Left lung (tissue), 10 donors: ENCODE data around the gene STMN1. TPM values are rescaled to one million over a fixed set of nuclear protein-coding genes. Genes with fewer than 3 reads are reported as not detected.

Source experiments
- ATAC-seq: fragments of 200-7000 bp; cut with Tn5 transposase; one replicate; pipeline ENCODE4 v1.9.1; 2020; ENCODE audit warnings: moderate library complexity
- DNase-seq, 4 donors: peaks; one replicate each; pipeline ENCODE4 v3.0.0-alpha.2; 2013 to 2020
- H3K27ac ChIP-seq, 2 donors: fragments of 200-600 bp; sonication (generic) in 1 of 2; one replicate each; pipeline versions ENCODE4 v1.5.0 to v1.8.0; 2020 to 2021
- H3K27me3 ChIP-seq, 2 donors: fragments of 200-600 bp; sonication (generic) in 1 of 2; one replicate each; pipeline versions ENCODE4 v1.5.0 to v1.8.0; 2020 to 2021
- H3K36me3 ChIP-seq, 2 donors: fragments of 200-600 bp; sonication (generic) in 1 of 2; one replicate each; pipeline versions ENCODE4 v1.5.0 to v1.8.0; 2020 to 2021
- H3K4me1 ChIP-seq, 2 donors: fragments of 200-600 bp; one replicate each; pipeline ENCODE4 v1.8.0; 2021
- H3K4me3 ChIP-seq, 2 donors: fragments of 200-600 bp; sonication (generic) in 1 of 2; one replicate each; pipeline versions ENCODE4 v1.5.0 to v1.8.0; 2020 to 2021; ENCODE audit warnings: mild to moderate bottlenecking in 1 of 2
- H3K9me3 ChIP-seq, 2 donors: fragments of 200-600 bp; sonication (generic) in 1 of 2; one replicate each; pipeline versions ENCODE4 v1.5.0 to v1.8.0; 2020 to 2021
- intact Hi-C, 2 donors: fragments of 100-400 bp; cut with DNase I; formaldehyde crosslinking; loops; one replicate each; pipeline versions ENCODE4 v1.11.2 to v1.14.2; 2022
- polyA plus RNA-seq, 6 donors: library from polyadenylated mRNA; unstranded; fragments of 120-200 nt; gene quantifications; one replicate each; pipeline ENCODE4 v1.2.1, GENCODE V29; 2013; ENCODE audit not compliant: insufficient read length in 6 of 6
- total RNA-seq, 2 donors: library from RNA; stranded (reverse); fragmentation: NEBNext Ultra II Directional; extraction: Animal tissue kit (Norgen Biotek cat#: 25700); gene quantifications; one replicate each; pipeline ENCODE4 v1.2.1, GENCODE V29; 2021
- TF ChIP-seq, protein P1 (sequence below), 2 donors: fragments of 200-600 bp; sonication (generic) in 1 of 2; IDR thresholded peaks; one replicate each; pipeline versions ENCODE4 v1.5.0 to v1.8.0; 2021; ENCODE audit warnings: antibody characterized with exemption in 2 of 2
- donor health status: DM: no; HTN: yes; CAD: no.
- donor health status: DM: no; HTN: no; CAD: no.

Gene STMN1
- total and polyA plus RNA-seq, 8 donors: 50.7 to 1,392 (median 917) TPM

DNA sequence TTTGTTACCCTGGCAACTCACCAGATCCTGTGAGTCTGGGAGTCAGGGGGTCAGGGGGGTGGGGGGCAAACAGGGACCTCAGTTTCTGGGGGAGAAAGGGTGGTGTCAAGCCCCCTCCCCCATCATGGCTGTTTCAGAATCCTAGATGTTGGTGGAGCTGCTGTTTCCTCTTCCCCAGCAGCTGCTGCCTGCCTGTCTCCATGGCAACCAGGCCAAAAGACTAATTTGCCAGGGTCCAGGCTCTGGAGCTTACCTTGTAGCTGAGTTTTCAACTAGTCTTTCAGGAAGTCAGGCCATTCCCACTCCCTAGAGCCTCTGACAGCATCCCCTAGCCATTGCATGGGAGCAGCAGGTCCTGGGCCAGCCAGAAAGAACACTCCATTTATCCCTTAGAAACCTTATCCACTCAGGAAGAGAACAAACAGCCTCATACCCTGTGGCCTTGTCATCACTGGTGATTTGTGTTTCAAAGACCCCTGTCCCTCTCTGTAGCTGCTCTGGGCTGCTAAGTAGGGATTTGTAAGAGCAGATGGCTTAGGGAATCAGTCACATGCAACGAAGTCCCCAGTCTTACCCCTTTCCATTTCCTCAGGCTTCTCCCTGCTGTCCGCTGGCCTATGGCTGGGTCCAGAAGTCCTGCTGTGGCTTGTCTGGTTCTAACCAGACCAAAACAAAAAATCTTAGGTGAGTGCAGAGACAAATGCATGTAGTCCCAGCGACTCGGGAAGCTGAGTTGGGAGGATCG is 21.5 kb upstream of the STMN1 start:
- intact Hi-C loops: no loop called here
- TF ChIP-seq, protein P1, sequence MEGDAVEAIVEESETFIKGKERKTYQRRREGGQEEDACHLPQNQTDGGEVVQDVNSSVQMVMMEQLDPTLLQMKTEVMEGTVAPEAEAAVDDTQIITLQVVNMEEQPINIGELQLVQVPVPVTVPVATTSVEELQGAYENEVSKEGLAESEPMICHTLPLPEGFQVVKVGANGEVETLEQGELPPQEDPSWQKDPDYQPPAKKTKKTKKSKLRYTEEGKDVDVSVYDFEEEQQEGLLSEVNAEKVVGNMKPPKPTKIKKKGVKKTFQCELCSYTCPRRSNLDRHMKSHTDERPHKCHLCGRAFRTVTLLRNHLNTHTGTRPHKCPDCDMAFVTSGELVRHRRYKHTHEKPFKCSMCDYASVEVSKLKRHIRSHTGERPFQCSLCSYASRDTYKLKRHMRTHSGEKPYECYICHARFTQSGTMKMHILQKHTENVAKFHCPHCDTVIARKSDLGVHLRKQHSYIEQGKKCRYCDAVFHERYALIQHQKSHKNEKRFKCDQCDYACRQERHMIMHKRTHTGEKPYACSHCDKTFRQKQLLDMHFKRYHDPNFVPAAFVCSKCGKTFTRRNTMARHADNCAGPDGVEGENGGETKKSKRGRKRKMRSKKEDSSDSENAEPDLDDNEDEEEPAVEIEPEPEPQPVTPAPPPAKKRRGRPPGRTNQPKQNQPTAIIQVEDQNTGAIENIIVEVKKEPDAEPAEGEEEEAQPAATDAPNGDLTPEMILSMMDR (IDR thresholded peaks at IDR 0.05): no peak
- peaks cover 4 to 19% of the 10 kb centered on the region in 2 donors for H3K4me1 ChIP-seq
- no peaks in the 10 kb centered on the region for H3K36me3 ChIP-seq
- DNase-seq: peak in 1 of 4 donors; percentile 37
- no peak overlapping the region for H3K4me3 ChIP-seq
- H3K9me3 ChIP-seq: no peaks in the 10 kb centered on the region
- no peak overlapping the region for H3K27ac ChIP-seq
- no peak for ATAC-seq
- H3K27me3 ChIP-seq: peaks cover 0 to 7% of the 10 kb centered on the region in 2 donors

DNA sequence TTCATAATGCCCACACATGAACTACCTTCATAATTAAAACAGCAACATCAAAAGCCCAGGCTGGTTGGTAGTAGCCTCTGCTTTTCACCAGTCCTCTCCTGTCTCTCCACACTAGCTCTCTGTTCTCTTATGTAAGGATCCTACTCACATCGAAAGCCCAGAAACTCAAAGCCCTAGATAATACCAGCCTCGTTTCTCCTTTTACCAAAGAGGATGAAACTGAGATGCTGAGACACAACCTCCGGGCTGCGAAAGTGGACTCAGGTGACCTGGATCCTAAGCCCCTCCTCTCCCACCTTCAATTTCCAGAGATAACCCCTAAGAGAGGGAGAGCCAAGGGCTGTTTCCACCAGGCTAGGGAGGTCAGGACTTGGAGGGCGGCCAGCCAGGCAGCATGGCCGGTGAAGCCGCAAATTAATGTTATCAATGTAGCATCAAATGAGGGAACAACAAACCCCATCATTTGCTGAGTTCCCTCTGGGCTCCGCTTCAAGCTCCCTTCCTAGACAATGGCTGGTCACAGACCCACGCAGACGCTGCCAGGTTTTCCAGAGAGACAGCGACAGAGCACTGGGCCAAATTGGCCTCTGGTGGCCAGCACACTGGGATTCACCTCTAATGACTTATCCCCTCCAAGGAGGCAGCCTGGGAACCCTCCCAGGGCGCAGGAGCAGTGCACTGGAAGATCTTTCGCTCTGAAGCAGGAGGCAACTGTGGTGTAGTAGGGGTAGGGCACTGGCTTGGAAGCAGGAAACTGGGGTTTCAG is 20.7 kb upstream of the STMN1 start:
- Histone ChIP-seq H3K27ac (no peak overlapping the region), H3K9me3 (no peaks in the 10 kb centered on the region), H3K4me3 (no peak overlapping the region), H3K27me3 (peaks cover 0 to 10% of the 10 kb centered on the region in 2 donors), H3K36me3 (no peaks in the 10 kb centered on the region), H3K4me1 (peaks cover 4 to 26% of the 10 kb centered on the region in 2 donors)
- intact Hi-C loops: no loop called here
- no peak for DNase-seq
- no peak for ATAC-seq
- TF ChIP-seq, protein P1 (IDR thresholded peaks at IDR 0.05): no peak

DNA sequence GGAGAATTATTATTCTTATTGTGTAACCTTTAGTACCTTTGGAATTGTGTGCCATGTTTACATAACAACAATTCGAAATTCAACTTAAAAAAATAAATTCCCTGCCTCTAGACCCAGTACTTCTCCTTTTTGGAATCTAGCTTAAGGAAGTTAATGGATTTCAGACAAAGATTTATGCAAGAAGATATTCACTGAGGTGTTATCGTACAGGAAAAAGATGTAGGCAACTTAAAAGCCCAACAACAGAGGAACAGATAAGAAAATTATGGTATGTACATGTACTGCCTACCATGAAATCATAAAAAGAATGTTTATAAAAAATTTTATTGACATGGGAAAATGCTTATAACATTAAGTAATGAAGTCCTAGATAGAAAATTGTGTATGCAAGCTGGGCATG is 18.2 kb upstream of the STMN1 start:
- TF ChIP-seq, protein P1 (IDR thresholded peaks at IDR 0.05): no peak
- intact Hi-C loops: no loop called here
- ATAC-seq: no peak

DNA sequence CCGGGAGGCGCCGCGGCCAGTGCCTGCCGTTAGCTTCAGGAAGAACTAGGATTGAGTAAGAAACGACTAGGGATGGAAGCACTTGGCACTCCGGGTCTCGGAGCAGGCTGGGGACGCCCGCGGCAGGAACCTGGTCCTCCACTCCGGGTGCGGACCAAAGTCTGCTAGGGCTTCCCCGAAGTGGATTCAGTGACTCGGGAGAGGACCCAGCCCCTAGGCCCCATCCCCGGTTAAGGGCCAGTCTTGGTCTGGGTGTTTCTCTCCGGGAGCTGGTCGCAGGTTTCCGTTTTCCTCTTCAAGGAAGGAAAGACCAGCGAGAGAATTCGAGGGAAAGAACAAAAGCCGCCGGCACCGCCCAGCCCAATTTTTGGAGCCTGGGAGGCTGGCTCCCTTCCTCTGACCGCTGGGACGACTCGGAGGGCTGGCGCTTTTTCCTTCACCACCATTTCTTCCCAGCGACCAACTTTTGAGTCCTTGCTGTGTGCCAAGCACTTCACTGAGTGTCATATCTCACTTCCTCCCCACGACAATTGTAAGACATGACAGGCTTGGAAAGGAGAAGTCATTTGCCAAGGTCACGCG is 16.8 kb upstream of the STMN1 start:
- H3K27ac ChIP-seq: peak overlapping the region; percentile 71 to 85
- H3K9me3 ChIP-seq: no peaks in the 10 kb centered on the region
- DNase-seq: peak in 3 of 4 donors; percentile 27 to 46 (median 31)
- peaks cover 0 to 10% of the 10 kb centered on the region in 2 donors for H3K27me3 ChIP-seq
- ATAC-seq: peak; percentile 76
- H3K4me1 ChIP-seq: peaks cover 4 to 26% of the 10 kb centered on the region in 2 donors
- H3K36me3 ChIP-seq: no peaks in the 10 kb centered on the region
- peak overlapping the region; percentile 35 to 52 for H3K4me3 ChIP-seq
- intact Hi-C loops: no loop called here
- TF ChIP-seq, protein P1 (IDR thresholded peaks at IDR 0.05): no peak

More for the DNA sequence above, 18.2 kb upstream of the STMN1 start:
- H3K9me3 ChIP-seq: no peaks in the 10 kb centered on the region
- no peak for DNase-seq
- H3K27ac ChIP-seq: peak overlapping the region in 1 of 2 donors; percentile 29
- H3K27me3 ChIP-seq: peaks cover 0 to 10% of the 10 kb centered on the region in 2 donors
- no peak overlapping the region for H3K4me3 ChIP-seq
- peaks cover 4 to 26% of the 10 kb centered on the region in 2 donors for H3K4me1 ChIP-seq
- no peaks in the 10 kb centered on the region for H3K36me3 ChIP-seq
